ENCODE data around the gene RXRG. TPM values are rescaled to one million over a fixed set of nuclear protein-coding genes. Genes with fewer than 3 reads are reported as not detected.

Gene RXRG
- total and polyA plus RNA-seq, 9 of the 15 experiments (the other 6 are each of a cell fraction or from before 2014, with no cell fraction given) = not detected

DNA sequence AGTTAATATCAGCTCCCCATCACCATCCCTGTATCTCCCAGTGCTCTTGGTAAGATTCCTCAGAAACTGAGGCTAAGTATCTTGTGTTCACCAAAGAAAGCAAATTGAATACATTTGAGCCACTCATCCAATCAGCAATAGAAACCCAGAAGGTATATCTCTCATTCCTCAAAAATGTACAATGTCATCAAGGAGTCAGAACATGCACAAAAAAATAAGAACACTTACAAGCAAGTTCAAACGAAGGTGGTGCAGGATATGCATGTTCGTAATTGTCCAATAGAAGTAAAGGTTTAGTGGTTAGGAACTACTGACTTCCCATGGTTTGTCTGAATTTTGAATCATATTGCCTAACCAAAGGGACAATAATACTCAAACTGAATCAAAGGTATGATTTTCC, 24.3 kb downstream of the RXRG start:
- H3K4me1 ChIP-seq (replicated peaks in 1 of 2; ENCODE audit: control insufficient read depth in 2 of 2, insufficient read depth in 2 of 2, low read length in 2 of 2) = no peaks in the 10 kb centered on the region
- 0% methylated on average over 2 of the region's 2 CpGs for WGBS (ENCODE audit: insufficient coverage, low coverage, missing lambda C conversion rate)

DNA sequence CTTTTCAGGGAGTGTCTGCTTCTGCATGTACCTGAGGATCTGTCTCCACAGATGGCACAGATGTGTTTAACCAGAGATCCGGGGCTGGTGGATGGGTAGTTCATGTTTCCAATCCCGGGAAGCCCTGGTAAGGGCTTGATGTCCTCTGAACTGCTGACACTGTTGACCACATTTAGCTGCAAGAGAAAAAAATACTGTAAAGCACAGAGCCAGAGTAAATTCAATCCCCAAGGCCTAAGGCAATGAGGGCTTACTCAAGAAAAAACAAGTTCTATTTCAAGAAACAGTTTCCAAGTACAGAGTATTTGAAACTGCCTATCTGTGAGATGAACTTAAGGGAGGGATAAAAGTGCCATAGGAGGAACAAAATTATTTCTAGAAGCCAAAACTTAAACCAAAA, 25.1 kb downstream of the RXRG start:
- Histone ChIP-seq H3K4me2 (ENCODE audit: insufficient read depth, low read length) (no peak overlapping the region), H3K4me1 (replicated peaks in 1 of 2; ENCODE audit: control insufficient read depth in 2 of 2, insufficient read depth in 2 of 2, low read length in 2 of 2) (no peaks in the 10 kb centered on the region), H3K9ac (ENCODE audit: insufficient read depth in 1 of 2, low read depth in 2 of 2, low read length in 2 of 2) (no peak overlapping the region), H3K4me3 (no peak overlapping the region), H3K36me3 (ENCODE audit: control insufficient read depth, insufficient read depth, low read length) (no peaks in the 10 kb centered on the region), H3K9me1 (ENCODE audit: control insufficient read depth, insufficient read depth, low read length) (no peaks in the 10 kb centered on the region), H2AFZ (ENCODE audit: low read depth, low read length) (no peak overlapping the region), H4K20me1 (replicated peaks; ENCODE audit: control insufficient read depth, insufficient read depth, low read length) (no peaks in the 10 kb centered on the region), H3K79me2 (ENCODE audit: control insufficient read depth, insufficient read depth, low read length) (no peaks in the 10 kb centered on the region), H3K9me3 (replicated peaks; ENCODE audit: control insufficient read depth, insufficient read depth, low read depth, low read length) (no peaks in the 10 kb centered on the region), H3K27me3 (ENCODE audit: control insufficient read depth in 2 of 2, insufficient read depth in 2 of 2, low read length in 2 of 2) (peaks cover 4 to 11% of the 10 kb centered on the region in 2 experiments; a peak in 4 of 5 replicates), H3K27ac (ENCODE audit: extremely low read depth, low read depth, low read length) (no peak overlapping the region)
- WGBS (ENCODE audit: insufficient coverage, low coverage, missing lambda C conversion rate) = 0% methylated on average over 2 of the region's 2 CpGs
- ChIA-PET POLR2A (interaction anchor here (0.6 kb wide), 1 partner anchor 764 kb away, joined by 3 read pairs; no protein-coding TSS in a partner anchor), CTCF (ENCODE audit: low intra/inter-chr PET ratio) (no interaction called here)
- intact Hi-C loops (cut with micrococcal nuclease) (no loop called here), in situ Hi-C loops (cut with MboI) (loop anchor here (10.0 kb wide), 1 partner anchor 295 kb away; no protein-coding TSS in a partner anchor)
- no TSS peak for BruUV-seq (replicated peaks)
- FAIRE-seq (no peak), ATAC-seq (no peak), DNase-seq (ENCODE audit: extremely low read depth in 1 of 4, low spot score in 3 of 4) (no peak)
- TF ChIP-seq MCM2 (IDR thresholded peaks at IDR 0.05; ENCODE audit: low read depth) (no peak), SIRT6 (IDR thresholded peaks at IDR 0.05; ENCODE audit: low read depth, low read length) (no peak), ERF (CRISPR knock-in tag; IDR thresholded peaks at IDR 0.05) (no peak), ZNF76 (CRISPR knock-in tag; IDR thresholded peaks at IDR 0.05; ENCODE audit: borderline replicate concordance) (no peak), HLTF (IDR thresholded peaks at IDR 0.05) (no peak), ZSCAN32 (CRISPR knock-in tag; IDR thresholded peaks at IDR 0.05) (no peak), PCBP1 (IDR thresholded peaks at IDR 0.05; ENCODE audit: low read depth, low read length, poor library complexity, severe bottlenecking) (no peak), FIP1L1 (IDR thresholded peaks at IDR 0.05; ENCODE audit: low read depth, low read length, poor library complexity, severe bottlenecking) (no peak), ZNF217 (CRISPR knock-in tag; IDR thresholded peaks at IDR 0.05) (no peak), ZNF436 (CRISPR knock-in tag; IDR thresholded peaks at IDR 0.05) (no peak)
- TF ChIP-seq, protein P1, sequence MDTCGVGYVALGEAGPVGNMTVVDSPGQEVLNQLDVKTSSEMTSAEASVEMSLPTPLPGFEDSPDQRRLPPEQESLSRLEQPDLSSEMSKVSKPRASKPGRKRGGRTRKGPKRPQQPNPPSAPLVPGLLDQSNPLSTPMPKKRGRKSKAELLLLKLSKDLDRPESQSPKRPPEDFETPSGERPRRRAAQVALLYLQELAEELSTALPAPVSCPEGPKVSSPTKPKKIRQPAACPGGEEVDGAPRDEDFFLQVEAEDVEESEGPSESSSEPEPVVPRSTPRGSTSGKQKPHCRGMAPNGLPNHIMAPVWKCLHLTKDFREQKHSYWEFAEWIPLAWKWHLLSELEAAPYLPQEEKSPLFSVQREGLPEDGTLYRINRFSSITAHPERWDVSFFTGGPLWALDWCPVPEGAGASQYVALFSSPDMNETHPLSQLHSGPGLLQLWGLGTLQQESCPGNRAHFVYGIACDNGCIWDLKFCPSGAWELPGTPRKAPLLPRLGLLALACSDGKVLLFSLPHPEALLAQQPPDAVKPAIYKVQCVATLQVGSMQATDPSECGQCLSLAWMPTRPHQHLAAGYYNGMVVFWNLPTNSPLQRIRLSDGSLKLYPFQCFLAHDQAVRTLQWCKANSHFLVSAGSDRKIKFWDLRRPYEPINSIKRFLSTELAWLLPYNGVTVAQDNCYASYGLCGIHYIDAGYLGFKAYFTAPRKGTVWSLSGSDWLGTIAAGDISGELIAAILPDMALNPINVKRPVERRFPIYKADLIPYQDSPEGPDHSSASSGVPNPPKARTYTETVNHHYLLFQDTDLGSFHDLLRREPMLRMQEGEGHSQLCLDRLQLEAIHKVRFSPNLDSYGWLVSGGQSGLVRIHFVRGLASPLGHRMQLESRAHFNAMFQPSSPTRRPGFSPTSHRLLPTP (IDR thresholded peaks at IDR 0.05; ENCODE audit: borderline replicate concordance, extremely low read depth, insufficient read length) = no peak
- TF ChIP-seq, protein P2, sequence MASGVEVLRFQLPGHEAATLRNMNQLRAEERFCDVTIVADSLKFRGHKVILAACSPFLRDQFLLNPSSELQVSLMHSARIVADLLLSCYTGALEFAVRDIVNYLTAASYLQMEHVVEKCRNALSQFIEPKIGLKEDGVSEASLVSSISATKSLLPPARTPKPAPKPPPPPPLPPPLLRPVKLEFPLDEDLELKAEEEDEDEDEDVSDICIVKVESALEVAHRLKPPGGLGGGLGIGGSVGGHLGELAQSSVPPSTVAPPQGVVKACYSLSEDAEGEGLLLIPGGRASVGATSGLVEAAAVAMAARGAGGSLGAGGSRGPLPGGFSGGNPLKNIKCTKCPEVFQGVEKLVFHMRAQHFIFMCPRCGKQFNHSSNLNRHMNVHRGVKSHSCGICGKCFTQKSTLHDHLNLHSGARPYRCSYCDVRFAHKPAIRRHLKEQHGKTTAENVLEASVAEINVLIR (CRISPR knock-in tag; IDR thresholded peaks at IDR 0.05) = no peak

More for the DNA sequence above, 24.3 kb downstream of the RXRG start:
- no peak overlapping the region for H2AFZ ChIP-seq (ENCODE audit: low read depth, low read length)
- in situ Hi-C loops (cut with MboI) = no loop called here
- H3K9me3 ChIP-seq (replicated peaks; ENCODE audit: control insufficient read depth, insufficient read depth, low read depth, low read length) = no peaks in the 10 kb centered on the region
- H3K27ac ChIP-seq (ENCODE audit: extremely low read depth, low read depth, low read length) = no peak overlapping the region
- H3K79me2 ChIP-seq (ENCODE audit: control insufficient read depth, insufficient read depth, low read length) = no peaks in the 10 kb centered on the region
- no peaks in the 10 kb centered on the region for H3K36me3 ChIP-seq (ENCODE audit: control insufficient read depth, insufficient read depth, low read length)
- ATAC-seq (no peak), FAIRE-seq (no peak), DNase-seq (ENCODE audit: extremely low read depth in 1 of 4, low spot score in 3 of 4) (no peak)
- POLR2A ChIA-PET = no interaction called here
- H3K4me3 ChIP-seq = no peak overlapping the region
- CTCF ChIA-PET (ENCODE audit: low intra/inter-chr PET ratio) = no interaction called here
- TF ChIP-seq MED1 (CRISPR knock-in tag; IDR thresholded peaks at IDR 0.05; ENCODE audit: borderline replicate concordance) (no peak), MTA3 (IDR thresholded peaks at IDR 0.05; ENCODE audit: borderline replicate concordance) (no peak)
- no peak overlapping the region for H3K9ac ChIP-seq (ENCODE audit: insufficient read depth in 1 of 2, low read depth in 2 of 2, low read length in 2 of 2)
- no peaks in the 10 kb centered on the region for H3K9me1 ChIP-seq (ENCODE audit: control insufficient read depth, insufficient read depth, low read length)
- intact Hi-C loops (cut with micrococcal nuclease) = no loop called here
- H3K4me2 ChIP-seq (ENCODE audit: insufficient read depth, low read length) = no peak overlapping the region
- H4K20me1 ChIP-seq (replicated peaks; ENCODE audit: control insufficient read depth, insufficient read depth, low read length) = no peaks in the 10 kb centered on the region
- BruUV-seq (replicated peaks) = no TSS peak
- peaks cover 4 to 9% of the 10 kb centered on the region in 2 experiments; a peak in 4 of 5 replicates for H3K27me3 ChIP-seq (ENCODE audit: control insufficient read depth in 2 of 2, insufficient read depth in 2 of 2, low read length in 2 of 2)
